Activated CD8-positive, alpha-beta T cell treated with anti-CD3 and anti-CD28 coated beads, Interleukin-2, amount 10 ng/mL, durations not matched to agents 7 days and 5 days (primary cell): Measurements from ENCODE around the gene PRR15L. TPM values are rescaled to one million over a fixed set of nuclear protein-coding genes. Genes with fewer than 3 reads are reported as not detected.
"Not testable (repeated sequence)": the region's sequence is repeated elsewhere in the genome, so short reads cannot be mapped to it uniquely, and the experiment has no call there.

Source experiments
- ATAC-seq: fragments of 150-1000 bp; cut with Tn5 transposase; one replicate; pipeline ENCODE4 v1.10.0; 2021; ENCODE audit warnings: moderate library complexity
- CTCF ChIA-PET: fragments of 350-600 bp; sonication (Branson Sonifier 250); formaldehyde crosslinking; loops from one replicate; lab custom pipeline; 2021; ENCODE audit warnings: antibody characterized with exemption; lab: Charles Lee
- POLR2A ChIA-PET: fragments of 350-600 bp; sonication (Branson Sonifier 250); formaldehyde crosslinking; loops from one replicate; lab custom pipeline; 2021; ENCODE audit warnings: antibody characterized with exemption; lab: Charles Lee
- DNase-seq: peaks from one replicate; pipeline ENCODE4 v3.0.0-alpha.2; 2020
- H3K27ac Mint-ChIP-seq: one replicate; pipeline ENCODE4 v1.8.0; 2021; ENCODE audit warnings: mild to moderate bottlenecking, mixed read lengths
- H3K27me3 Mint-ChIP-seq: one replicate; pipeline ENCODE4 v1.8.0; 2021; ENCODE audit warnings: low read depth, mixed read lengths
- H3K36me3 Mint-ChIP-seq: one replicate; pipeline ENCODE4 v1.8.0; 2021; ENCODE audit warnings: low read depth, mixed read lengths
- H3K4me1 Mint-ChIP-seq: one replicate; pipeline ENCODE4 v1.8.0; 2021; ENCODE audit warnings: low read depth, mixed read lengths
- H3K4me3 Mint-ChIP-seq: one replicate; pipeline ENCODE4 v1.8.0; 2021; ENCODE audit warnings: mild to moderate bottlenecking, mixed read lengths
- H3K9me3 Mint-ChIP-seq: one replicate; pipeline ENCODE4 v1.8.0; 2022; ENCODE audit warnings: mixed read lengths; ENCODE audit not compliant: insufficient read depth
- total RNA-seq, 2 experiments: library from RNA; stranded (reverse); gene quantifications; one replicate each; pipeline ENCODE4 v1.2.3, GENCODE V29; 2021

The PRR15L gene
- total RNA-seq, 2 experiments from 2014 or later, result not detected

DNA sequence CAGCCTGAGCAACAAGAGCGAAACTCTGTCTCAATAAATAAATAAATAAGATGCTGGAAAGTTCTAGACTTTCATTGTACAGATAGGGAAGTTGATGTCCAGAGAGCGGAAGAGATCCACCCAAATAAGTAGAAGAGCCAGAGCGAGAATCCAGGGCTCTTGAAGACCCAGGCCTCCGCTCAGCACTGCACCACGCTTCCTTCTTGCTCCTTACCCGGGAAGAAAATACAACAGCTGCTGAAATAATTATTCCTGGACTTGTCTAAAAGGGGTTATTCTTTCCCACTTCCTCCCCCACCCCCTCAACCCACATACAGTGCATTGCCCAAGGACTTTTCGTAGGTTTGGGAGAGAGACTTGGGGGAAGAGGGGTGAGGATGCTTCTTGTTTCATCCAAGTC, 39.9 kb upstream of the PRR15L start:
- Mint-ChIP-seq H3K27ac (no peak overlapping the region), H3K27me3 (peaks cover 26% of the 10 kb centered on the region), H3K9me3 (no peaks in the 10 kb centered on the region), H3K4me3 (no peak overlapping the region), H3K36me3 (no peaks in the 10 kb centered on the region), H3K4me1 (peaks cover 7% of the 10 kb centered on the region)
- DNase-seq (no peak), ATAC-seq (no peak)
- ChIA-PET CTCF (interaction anchor here (2.2 to 5.7 kb wide), 3 partner anchors 14 to 26 kb away, joined by 5 to 30 read pairs (median 20); partner anchors contain the start of gene CDK5RAP3), POLR2A (no interaction called here)

DNA sequence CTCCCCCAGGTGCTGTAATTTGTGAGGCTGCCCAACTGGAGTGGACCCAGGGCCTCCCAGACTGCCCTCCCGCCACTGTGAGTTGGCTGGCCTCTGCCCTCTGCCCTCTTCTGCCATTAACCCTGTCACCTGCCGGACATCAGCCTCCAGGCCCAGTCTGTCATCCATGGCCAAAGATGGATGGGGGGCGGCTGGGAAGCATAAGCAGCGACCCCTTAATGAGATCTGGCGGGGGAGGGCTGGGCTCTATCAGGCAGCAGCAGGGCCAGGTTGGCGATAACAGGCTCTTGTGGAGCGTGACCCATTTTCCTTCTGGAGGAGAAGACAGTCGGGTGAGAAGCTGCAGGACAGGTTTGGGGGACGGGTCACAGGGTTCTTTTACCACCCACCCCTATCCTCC, 38.5 kb upstream of the PRR15L start:
- ATAC-seq, result no peak

DNA sequence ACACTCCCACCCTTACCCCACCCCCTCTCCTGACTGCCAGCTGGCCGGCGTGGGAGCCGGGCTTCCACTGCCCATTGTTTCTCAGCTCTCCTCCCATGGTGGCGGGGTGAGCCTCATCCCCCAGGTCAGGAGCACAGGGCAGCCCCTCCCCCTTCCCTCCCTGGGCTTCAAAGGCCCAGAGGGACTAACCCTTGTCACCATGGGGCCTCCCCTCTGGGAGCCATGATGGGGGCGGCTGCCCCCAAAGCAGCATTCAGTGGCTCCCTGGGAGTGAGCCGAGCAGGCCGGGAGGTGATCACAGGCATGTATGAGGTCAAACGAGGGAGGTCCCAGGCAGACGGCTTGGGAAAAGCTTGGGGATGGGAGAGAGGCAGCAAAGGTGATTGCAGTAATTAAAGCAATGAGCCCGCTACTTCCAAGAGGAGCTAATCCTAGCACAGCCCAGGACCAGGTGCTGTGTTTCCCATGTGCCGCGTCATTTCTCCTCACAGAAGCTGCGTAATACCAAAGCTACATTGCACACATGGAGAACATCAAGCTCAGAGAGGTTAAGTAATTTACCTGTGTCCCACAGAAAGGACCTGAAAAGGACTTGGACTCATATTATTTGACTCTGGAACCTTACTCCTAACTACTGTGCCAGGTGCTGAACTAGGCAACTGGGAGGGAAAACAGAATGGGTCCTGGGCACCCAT, 37.7 kb upstream of the PRR15L start:
- CTCF ChIA-PET, result interaction anchor here (2.2 kb wide), 1 partner anchor 22 kb away, joined by 5 read pairs; no protein-coding TSS in a partner anchor
- peaks cover 5% of the 10 kb centered on the region for H3K4me1 Mint-ChIP-seq
- DNase-seq, result no peak
- no peak overlapping the region for H3K27ac Mint-ChIP-seq
- no peak for ATAC-seq
- POLR2A ChIA-PET, result no interaction called here
- H3K9me3 Mint-ChIP-seq, result no peaks in the 10 kb centered on the region
- H3K4me3 Mint-ChIP-seq, result no peak overlapping the region
- H3K27me3 Mint-ChIP-seq, result peaks cover 27% of the 10 kb centered on the region
- H3K36me3 Mint-ChIP-seq, result no peaks in the 10 kb centered on the region

More for the DNA sequence above, 38.5 kb upstream of the PRR15L start:
- Mint-ChIP-seq H3K4me1 (peaks cover 5% of the 10 kb centered on the region), H3K27me3 (peaks cover 27% of the 10 kb centered on the region), H3K9me3 (no peaks in the 10 kb centered on the region), H3K36me3 (no peaks in the 10 kb centered on the region), H3K27ac (no peak overlapping the region), H3K4me3 (no peak overlapping the region)
- POLR2A ChIA-PET, result no interaction called here
- DNase-seq, result no peak
- CTCF ChIA-PET, result interaction anchor here (2.2 kb wide), 1 partner anchor 21 kb away, joined by 5 read pairs; no protein-coding TSS in a partner anchor

DNA sequence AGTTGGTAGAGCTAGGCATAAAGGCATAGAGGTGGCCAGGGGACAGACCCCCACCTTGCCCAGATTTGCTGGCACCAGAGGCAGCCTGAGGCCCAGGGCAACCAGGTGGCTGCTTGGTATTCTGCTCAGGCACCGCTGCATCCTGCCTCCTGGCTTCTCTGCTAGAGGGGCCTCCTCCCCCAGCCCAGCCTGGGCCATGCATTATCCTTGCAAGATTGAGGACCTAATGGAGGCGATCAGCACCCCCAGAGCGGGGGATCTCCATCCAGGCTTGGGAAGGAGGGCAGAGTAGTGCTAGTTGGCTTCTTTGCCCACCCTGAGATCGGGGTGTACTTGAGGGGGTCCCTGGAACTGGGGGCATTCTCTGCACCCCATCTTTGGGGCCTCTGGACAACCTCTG, 37.0 kb upstream of the PRR15L start:
- Mint-ChIP-seq H3K4me1 (peaks cover 6% of the 10 kb centered on the region), H3K27me3 (peaks cover 24% of the 10 kb centered on the region), H3K9me3 (no peaks in the 10 kb centered on the region), H3K36me3 (no peaks in the 10 kb centered on the region), H3K27ac (no peak overlapping the region), H3K4me3 (no peak overlapping the region)
- CTCF ChIA-PET, result interaction anchor here (2.3 kb wide), 1 partner anchor 16 kb away, joined by 12 read pairs; no protein-coding TSS in a partner anchor
- POLR2A ChIA-PET, result no interaction called here
- no peak for DNase-seq
- ATAC-seq, result no peak

GRCh38 chr17:47993964-47994363, 36.3 kb upstream of the PRR15L start:
- ATAC-seq (no peak), DNase-seq (no peak)
- Mint-ChIP-seq H3K27me3 (peaks cover 21% of the 10 kb centered on the region), H3K36me3 (no peaks in the 10 kb centered on the region), H3K4me3 (no peak overlapping the region), H3K4me1 (peaks cover 11% of the 10 kb centered on the region), H3K27ac (no peak overlapping the region), H3K9me3 (no peaks in the 10 kb centered on the region)
- ChIA-PET POLR2A (interaction anchor here (1.1 kb wide), 1 partner anchor 11 kb away, joined by 3 read pairs; no protein-coding TSS in a partner anchor), CTCF (interaction anchor here (0.6 to 2.3 kb wide), 4 partner anchors 15 to 1200 kb away, joined by 3 to 12 read pairs (median 4); partner anchors contain the start of gene CDK5RAP3)

- Mint-ChIP-seq H3K27ac (no peak overlapping the region), H3K4me1 (peaks cover 16% of the 10 kb centered on the region), H3K9me3 (no peaks in the 10 kb centered on the region), H3K36me3 (no peaks in the 10 kb centered on the region), H3K27me3 (peaks cover 21% of the 10 kb centered on the region), H3K4me3 (no peak overlapping the region)
- ChIA-PET CTCF (interaction anchor here (1.0 to 2.3 kb wide), 4 partner anchors 14 to 25 kb away, joined by 3 to 12 read pairs (median 4); partner anchors contain the start of gene CDK5RAP3), POLR2A (interaction anchor here (1.1 kb wide), 1 partner anchor 10 kb away, joined by 3 read pairs; no protein-coding TSS in a partner anchor)
- ATAC-seq (no peak), DNase-seq (no peak)
Measured at GRCh38 chr17:47993031-47993564, 35.4 kb upstream of the PRR15L start.

GRCh38 chr17:47992216-47992615, 34.5 kb upstream of the PRR15L start:
- Mint-ChIP-seq H3K4me3 (no peak overlapping the region), H3K27me3 (peaks cover 17% of the 10 kb centered on the region), H3K9me3 (no peaks in the 10 kb centered on the region), H3K4me1 (peaks cover 18% of the 10 kb centered on the region), H3K27ac (no peak overlapping the region), H3K36me3 (no peaks in the 10 kb centered on the region)
- ChIA-PET CTCF (interaction anchor here (1.1 to 2.3 kb wide), 2 partner anchors 13 to 19 kb away, joined by 3 to 12 read pairs; no protein-coding TSS in a partner anchor), POLR2A (no interaction called here)
- ATAC-seq (no peak), DNase-seq (no peak)

- Mint-ChIP-seq H3K4me1 (peaks cover 18% of the 10 kb centered on the region), H3K9me3 (no peaks in the 10 kb centered on the region), H3K4me3 (no peak overlapping the region), H3K27me3 (peaks cover 16% of the 10 kb centered on the region), H3K36me3 (no peaks in the 10 kb centered on the region), H3K27ac (no peak overlapping the region)
- DNase-seq, result no peak
- POLR2A ChIA-PET, result interaction anchor here (0.6 to 1.2 kb wide), 2 partner anchors 8 to 37 kb away, joined by 3 read pairs; no protein-coding TSS in a partner anchor
- CTCF ChIA-PET, result interaction anchor here (0.9 to 2.0 kb wide), 2 partner anchors 13 to 21 kb away, joined by 3 to 4 read pairs; no protein-coding TSS in a partner anchor
- ATAC-seq, result no peak
Measured at GRCh38 chr17:47990962-47991731, 33.5 kb upstream of the PRR15L start.

DNA sequence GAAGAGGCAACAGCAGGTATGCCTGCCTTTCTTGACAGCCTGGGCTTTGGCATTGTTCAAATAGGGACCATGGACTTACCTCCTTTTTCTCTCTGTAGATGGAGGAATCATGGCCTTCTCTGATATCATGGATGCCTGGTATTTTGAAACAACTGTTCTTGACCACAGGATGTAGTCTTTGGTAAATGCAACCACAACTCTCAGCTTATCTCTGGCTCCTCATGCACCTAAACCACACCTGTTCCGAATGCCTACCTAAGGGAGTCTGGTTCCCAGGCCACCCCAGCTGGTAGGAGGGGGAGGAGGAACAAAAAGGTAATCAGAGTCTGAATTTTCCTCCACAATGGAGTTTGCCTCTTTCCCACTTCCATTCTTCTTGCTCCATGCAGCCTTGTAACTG, 32.0 kb upstream of the PRR15L start:
- peaks cover 5% of the 10 kb centered on the region for H3K36me3 Mint-ChIP-seq
- peaks cover 18% of the 10 kb centered on the region for H3K4me1 Mint-ChIP-seq
- ATAC-seq, result peak; percentile 23

GRCh38 chr17:47989159-47989558, 31.5 kb upstream of the PRR15L start:
- H3K9me3 Mint-ChIP-seq, result no peaks in the 10 kb centered on the region
- peaks cover 5% of the 10 kb centered on the region for H3K36me3 Mint-ChIP-seq
- ChIA-PET POLR2A (no interaction called here), CTCF (interaction anchor here (0.9 to 1.1 kb wide), 3 partner anchors 21 to 98 kb away, joined by 3 to 5 read pairs (median 4); no protein-coding TSS in a partner anchor)
- DNase-seq (no peak), ATAC-seq (no peak)
- H3K27me3 Mint-ChIP-seq, result peaks cover 11% of the 10 kb centered on the region
- H3K4me1 Mint-ChIP-seq, result peaks cover 18% of the 10 kb centered on the region
- H3K27ac Mint-ChIP-seq, result no peak overlapping the region
- no peak overlapping the region for H3K4me3 Mint-ChIP-seq

More for the DNA sequence above, 32.0 kb upstream of the PRR15L start:
- POLR2A ChIA-PET, result interaction anchor here (1.2 kb wide), 1 partner anchor 9 kb away, joined by 3 read pairs; no protein-coding TSS in a partner anchor
- no peak for DNase-seq
- no peaks in the 10 kb centered on the region for H3K9me3 Mint-ChIP-seq
- H3K4me3 Mint-ChIP-seq, result no peak overlapping the region
- CTCF ChIA-PET, result interaction anchor here (0.9 to 1.1 kb wide), 3 partner anchors 21 to 99 kb away, joined by 3 to 5 read pairs (median 4); no protein-coding TSS in a partner anchor
- H3K27ac Mint-ChIP-seq, result no peak overlapping the region
- peaks cover 12% of the 10 kb centered on the region for H3K27me3 Mint-ChIP-seq

GRCh38 chr17:47988445-47988844, 30.8 kb upstream of the PRR15L start:
- H3K27me3 Mint-ChIP-seq, H3K4me3 Mint-ChIP-seq: not testable (repeated sequence)
- POLR2A ChIA-PET, result interaction anchor here (0.6 kb wide), 1 partner anchor 159 kb away, joined by 3 read pairs; no protein-coding TSS in a partner anchor

More at GRCh38 chr17:47988445-47988844, 30.8 kb upstream of the PRR15L start:
- CTCF ChIA-PET, result interaction anchor here (0.7 to 1.1 kb wide), 2 partner anchors 10 to 22 kb away, joined by 3 read pairs; no protein-coding TSS in a partner anchor
- DNase-seq, ATAC-seq, H3K9me3 Mint-ChIP-seq, H3K27ac Mint-ChIP-seq: not testable (repeated sequence)
- peaks cover 11% of the 10 kb centered on the region for H3K36me3 Mint-ChIP-seq
- H3K4me1 Mint-ChIP-seq, result peaks cover 23% of the 10 kb centered on the region
